Right lobe of liver (tissue), 6 donors: ENCODE results near the gene GTPBP2. TPM values are rescaled to one million over a fixed set of nuclear protein-coding genes. Genes with fewer than 3 reads are reported as not detected.

Experiments used
- ATAC-seq, 4 donors: fragments of 200-7000 bp; cut with Tn5 transposase; one replicate each; pipeline ENCODE4 v1.9.1; 2020; ENCODE audit warnings: mild to moderate bottlenecking in 4 of 4, moderate library complexity in 4 of 4
- DNase-seq, 3 donors: peaks; one replicate each; pipeline ENCODE4 v3.0.0-alpha.2; 2020
- H3K27ac ChIP-seq, 3 donors: fragments of 200-600 bp; one replicate each; pipeline ENCODE4 v1.8.0; 2022
- H3K27me3 ChIP-seq, 2 donors: fragments of 200-600 bp; one replicate each; pipeline ENCODE4 v1.8.0; 2022
- H3K36me3 ChIP-seq, 4 donors: fragments of 200-600 bp; sonication (generic) in 1 of 4; one replicate each; pipeline versions ENCODE4 v1.5.1 to v1.8.0; 2017 to 2022; ENCODE audit warnings: control low read depth in 1 of 4
- H3K4me1 ChIP-seq, 4 donors: fragments of 200-600 bp; sonication (generic) in 1 of 4; one replicate each; pipeline versions ENCODE4 v1.5.1 to v1.8.0; 2017 to 2022; ENCODE audit warnings: control low read depth in 1 of 4
- H3K4me3 ChIP-seq, 3 donors: fragments of 200-600 bp; one replicate each; pipeline ENCODE4 v1.8.0; 2022
- H3K9me3 ChIP-seq, 4 donors: fragments of 200-600 bp; sonication (generic) in 1 of 4; one replicate each; pipeline versions ENCODE4 v1.5.1 to v1.8.0; 2017 to 2022; ENCODE audit warnings: control low read depth in 1 of 4
- POLR2A ChIP-seq: fragments of 450-650 bp; IDR thresholded peaks from one replicate; pipeline ENCODE4 v1.6.1; 2017; ENCODE audit warnings: antibody characterized with exemption, mild to moderate bottlenecking
- WGBS: methylation state at CpG from one replicate; pipeline ENCODE4 v1.1.6; 2018; ENCODE audit warnings: low coverage, low lambda C conversion rate; ENCODE audit not compliant: insufficient coverage; ENCODE audit errors: missing lambda C conversion rate; 5-methylcytosine and 5-hydroxymethylcytosine counted together
- intact Hi-C, 2 donors: fragments of 100-400 bp; cut with DNase I; formaldehyde crosslinking; loops; one replicate each; pipeline versions ENCODE4 v1.11.2 to v1.14.1; 2022
- total RNA-seq, 6 experiments: library from RNA; depleted of rRNA in 2 of 6; stranded (reverse); fragments of >200 nt in 2 of 6; fragmentation: NEBNext Ultra II Directional in 3 of 6; extraction: Animal tissue kit (Norgen Biotek cat#: 25700) in 3 of 6; gene quantifications; one replicate each; pipeline versions ENCODE4 v1.1.0 to v1.2.4, GENCODE V29; 2016 to 2023
- TF ChIP-seq, protein P1 (sequence below), 4 donors: fragments of 200-600 bp in 3 of 4; fragments of 450-650 bp in 1 of 4; IDR thresholded peaks; one replicate each; pipeline versions ENCODE4 v1.5.1 to v1.8.0; 2016 to 2022; ENCODE audit warnings: antibody characterized with exemption in 4 of 4, mild to moderate bottlenecking in 2 of 4
- donor health status: DM: no; HTN: yes; CAD: no.
- donor health status: DM: no; HTN: no; CAD: no.
- donor health status: DM: no; HTN: no; CAD: no.
- donor health status: DM: no; HTN: yes; CAD: no.
- donor health status: DM: no; HTN: yes; CAD: no.

The GTPBP2 gene
- total RNA-seq, 6 experiments from 2014 or later: 12.5 to 39.9 (median 19.2) TPM

DNA sequence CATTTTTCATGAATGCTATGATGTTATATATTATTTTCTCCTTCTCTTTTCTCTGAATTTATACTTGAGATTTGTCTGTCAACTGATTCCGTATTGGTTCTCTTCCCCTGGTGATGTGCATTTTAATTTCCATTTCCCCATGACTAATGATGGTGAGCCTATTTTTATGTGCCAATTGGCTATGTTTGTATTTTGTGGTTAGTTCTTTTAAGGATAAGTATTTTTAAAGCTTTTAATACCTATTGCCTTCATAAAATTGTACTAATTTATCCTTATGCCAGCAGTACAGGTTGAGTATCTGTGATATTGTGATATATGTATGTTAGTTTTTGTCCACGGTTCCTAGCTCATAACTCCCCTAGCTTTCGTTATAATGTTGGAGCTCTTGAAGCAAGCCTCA is 50.3 kb downstream of the GTPBP2 start:
- ATAC-seq (no peak), DNase-seq (no peak)
- H3K4me3 ChIP-seq: no peak overlapping the region
- no peaks in the 10 kb centered on the region for H3K9me3 ChIP-seq
- peaks cover 0 to 16% (median 0%) of the 10 kb centered on the region in 4 donors for H3K4me1 ChIP-seq
- intact Hi-C loops: no loop called here
- H3K36me3 ChIP-seq: peaks cover 0 to 9% (median 3%) of the 10 kb centered on the region in 4 donors
- WGBS: 90% methylated on average over 3 of the region's 3 CpGs
- TF ChIP-seq, protein P1, sequence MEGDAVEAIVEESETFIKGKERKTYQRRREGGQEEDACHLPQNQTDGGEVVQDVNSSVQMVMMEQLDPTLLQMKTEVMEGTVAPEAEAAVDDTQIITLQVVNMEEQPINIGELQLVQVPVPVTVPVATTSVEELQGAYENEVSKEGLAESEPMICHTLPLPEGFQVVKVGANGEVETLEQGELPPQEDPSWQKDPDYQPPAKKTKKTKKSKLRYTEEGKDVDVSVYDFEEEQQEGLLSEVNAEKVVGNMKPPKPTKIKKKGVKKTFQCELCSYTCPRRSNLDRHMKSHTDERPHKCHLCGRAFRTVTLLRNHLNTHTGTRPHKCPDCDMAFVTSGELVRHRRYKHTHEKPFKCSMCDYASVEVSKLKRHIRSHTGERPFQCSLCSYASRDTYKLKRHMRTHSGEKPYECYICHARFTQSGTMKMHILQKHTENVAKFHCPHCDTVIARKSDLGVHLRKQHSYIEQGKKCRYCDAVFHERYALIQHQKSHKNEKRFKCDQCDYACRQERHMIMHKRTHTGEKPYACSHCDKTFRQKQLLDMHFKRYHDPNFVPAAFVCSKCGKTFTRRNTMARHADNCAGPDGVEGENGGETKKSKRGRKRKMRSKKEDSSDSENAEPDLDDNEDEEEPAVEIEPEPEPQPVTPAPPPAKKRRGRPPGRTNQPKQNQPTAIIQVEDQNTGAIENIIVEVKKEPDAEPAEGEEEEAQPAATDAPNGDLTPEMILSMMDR (IDR thresholded peaks at IDR 0.05): no peak
- no peak for TF ChIP-seq POLR2A
- no peaks in the 10 kb centered on the region for H3K27me3 ChIP-seq
- no peak overlapping the region for H3K27ac ChIP-seq

DNA sequence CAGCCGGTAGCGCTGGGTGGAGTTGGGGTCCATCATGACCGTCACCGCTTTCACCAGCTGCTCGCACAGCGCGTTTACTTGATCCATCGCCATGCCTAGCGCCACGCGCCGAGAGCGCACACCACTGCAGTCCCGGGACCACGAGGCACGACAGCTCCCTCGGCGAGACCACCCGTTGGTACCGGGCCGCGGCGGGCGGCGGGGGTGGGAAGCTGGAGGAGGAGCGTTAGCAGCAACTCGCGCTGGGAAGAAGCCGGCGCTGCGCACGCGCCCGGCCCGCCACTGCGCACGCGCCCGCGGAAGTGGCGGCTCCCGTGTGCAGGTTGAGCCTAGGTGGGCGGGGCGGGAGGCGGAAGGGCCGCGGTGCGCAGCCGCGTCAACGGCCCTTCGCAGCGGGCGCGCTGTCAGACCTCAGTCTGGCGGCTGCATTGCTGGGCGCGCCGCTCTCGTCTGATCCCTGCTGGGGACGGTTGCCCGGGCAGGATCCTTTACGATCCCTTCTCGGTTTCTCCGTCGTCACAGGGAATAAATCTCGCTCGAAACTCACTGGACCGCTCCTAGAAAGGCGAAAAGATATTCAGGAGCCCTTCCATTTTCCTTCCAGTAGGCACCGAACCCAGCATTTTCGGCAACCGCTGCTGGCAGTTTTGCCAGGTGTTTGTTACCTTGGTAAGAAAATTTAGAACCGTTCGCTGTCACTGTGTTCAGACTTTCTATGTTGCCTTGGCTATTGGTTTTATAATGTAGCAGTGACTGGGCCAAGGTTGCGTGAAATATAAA is 53.1 kb downstream of the GTPBP2 start, which contains the start of the genes POLH and XPO5:
TSS of gene POLH (plus strand) at position 414 of the 780 bp plus-strand sequence. CDS start 6,135 bp downstream, outside the sequence.
TSS of gene XPO5 (minus strand) at position 267 of the 780 bp plus-strand sequence. CDS start at position 93, 174 bp downstream.
- H3K36me3 ChIP-seq: peaks cover 0 to 19% (median 0%) of the 10 kb centered on the region in 4 donors
- intact Hi-C loops: no loop called here
- peak within 1 kb of the TSS; percentile 95 to 98 (median 97) for H3K4me3 ChIP-seq
- no peaks in the 10 kb centered on the region for H3K27me3 ChIP-seq
- peak; percentile 93 to 94 (median 94) for DNase-seq
- no peaks in the 10 kb centered on the region for H3K9me3 ChIP-seq
- WGBS: 1% methylated on average over 14 of the region's 76 CpGs
- peak within 1 kb of the TSS in 2 of 3 donors; percentile 34 to 49 for H3K27ac ChIP-seq
- peak; percentile 99 to 100 (median 99) for ATAC-seq
- peaks cover 0 to 16% (median 0%) of the 10 kb centered on the region in 4 donors for H3K4me1 ChIP-seq
- TF ChIP-seq, protein P1 (IDR thresholded peaks at IDR 0.05): peak in 2 of 4 donors; percentile 14 to 15
- TF ChIP-seq POLR2A: peak; percentile 98

DNA sequence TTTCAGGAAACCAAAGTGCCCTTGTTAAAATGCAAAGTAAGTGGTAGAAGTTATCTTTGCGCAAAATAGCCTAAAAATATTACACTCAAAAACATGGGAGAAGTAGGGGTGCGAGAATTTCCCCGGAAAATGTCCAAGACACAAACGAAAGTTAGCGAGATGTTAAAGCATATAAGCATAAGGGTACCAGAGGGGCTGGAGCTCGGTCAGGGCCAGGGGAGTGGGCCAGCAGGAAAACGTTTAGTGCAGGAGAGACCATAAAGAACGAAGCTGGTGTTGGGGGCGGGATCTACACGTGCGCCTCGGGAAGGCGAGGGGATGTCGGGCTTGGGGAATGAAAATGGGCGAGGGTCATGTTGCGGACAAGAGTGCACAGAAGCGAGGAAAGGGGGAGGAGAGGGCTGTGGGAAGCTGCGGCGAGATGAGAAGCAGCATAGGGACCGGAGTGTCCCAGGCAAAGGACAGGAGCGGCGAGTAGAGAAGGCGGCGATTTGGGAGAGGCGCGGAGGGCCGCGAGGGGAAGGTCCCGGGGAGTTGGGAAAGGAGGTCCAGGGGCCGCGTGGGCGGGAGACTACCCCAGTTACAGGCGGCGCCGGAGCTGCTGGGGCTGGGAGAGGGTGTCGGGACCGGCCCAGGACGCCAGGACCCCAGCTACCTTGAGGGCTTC is 53.8 kb downstream of the GTPBP2 start:
- DNase-seq (peak in 2 of 3 donors; percentile 45 to 65), ATAC-seq (peak; percentile 49 to 61 (median 52))
- Histone ChIP-seq H3K27me3 (no peaks in the 10 kb centered on the region), H3K36me3 (peaks cover 0 to 25% (median 2%) of the 10 kb centered on the region in 4 donors), H3K9me3 (no peaks in the 10 kb centered on the region), H3K4me3 (peak overlapping the region; percentile 95 to 98 (median 97)), H3K27ac (peak overlapping the region in 2 of 3 donors; percentile 21 to 26), H3K4me1 (peaks cover 0 to 16% (median 0%) of the 10 kb centered on the region in 4 donors)
- TF ChIP-seq, protein P1 (IDR thresholded peaks at IDR 0.05): no peak
- no peak for TF ChIP-seq POLR2A
- under 1% methylated on average over 29 of the region's 38 CpGs for WGBS
- intact Hi-C loops: no loop called here

DNA sequence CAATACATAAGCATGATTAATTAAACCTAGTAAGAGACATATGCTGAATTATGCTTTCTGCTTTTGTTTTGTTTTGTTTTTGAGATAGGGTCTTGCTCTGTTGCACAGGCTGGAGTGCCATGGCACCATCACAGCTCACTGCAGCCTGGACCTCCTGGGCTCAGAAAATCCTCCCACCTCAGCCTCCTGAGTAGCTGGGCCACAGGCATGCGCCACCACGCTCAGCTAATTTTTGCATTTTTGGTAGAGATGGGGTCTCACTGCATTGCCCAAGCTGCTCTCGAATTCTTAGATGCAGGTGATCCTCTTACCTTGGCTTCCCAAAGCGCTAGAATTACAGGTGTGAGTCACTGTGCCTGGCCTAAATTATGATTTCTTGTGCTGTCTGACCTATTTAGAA is 57.0 kb downstream of the GTPBP2 start:
- DNase-seq: no peak
- no peak for TF ChIP-seq POLR2A
- TF ChIP-seq, protein P1 (IDR thresholded peaks at IDR 0.05): no peak
- WGBS: 100% methylated on average over 4 of the region's 4 CpGs
- H3K9me3 ChIP-seq: no peaks in the 10 kb centered on the region
- no peak overlapping the region for H3K27ac ChIP-seq
- H3K27me3 ChIP-seq: no peaks in the 10 kb centered on the region
- no peak for ATAC-seq
- H3K4me1 ChIP-seq: peaks cover 0 to 14% (median 0%) of the 10 kb centered on the region in 4 donors
- peaks cover 0 to 55% (median 13%) of the 10 kb centered on the region in 4 donors for H3K36me3 ChIP-seq
- intact Hi-C loops: no loop called here
- no peak overlapping the region for H3K4me3 ChIP-seq
